ENCODE results near the gene AMOT.

- TF ChIP-seq POLR2A (IDR thresholded peaks at IDR 0.05; ENCODE audit: low read length) (no peak), GATA1 (IDR thresholded peaks at IDR 0.05; ENCODE audit: low read depth, low read length) (no peak)
Measured at GRCh38 chrX:112826023-112826422, 14.6 kb downstream of the AMOT start.
